GM21367 (cell line): ENCODE measurements around the gene DTX4.

Source experiments
- ATAC-seq: cut with Tn5 transposase; IDR thresholded peaks from one replicate; pipeline ENCODE4 v1.9.1; 2021; ENCODE audit not compliant: unreplicated experiment

Gene DTX4

GRCh38 chr11:59172345-59173079 lies 580 bp downstream of the DTX4 start:
- peak; percentile 18 for ATAC-seq

GRCh38 chr11:59173080-59173963 lies 1.4 kb downstream of the DTX4 start:
- no peak for ATAC-seq

GRCh38 chr11:59173964-59174663 lies 2.2 kb downstream of the DTX4 start:
- ATAC-seq: no peak

GRCh38 chr11:59174664-59175033 lies 2.7 kb downstream of the DTX4 start:
- no peak for ATAC-seq

- no peak for ATAC-seq
These were observed 3.2 kb downstream of the DTX4 start for GRCh38 chr11:59175091-59175501.

- ATAC-seq: no peak
These were observed 4.4 kb downstream of the DTX4 start for GRCh38 chr11:59176330-59176729.

GRCh38 chr11:59178402-59178801 lies 6.5 kb downstream of the DTX4 start:
- ATAC-seq: no peak

GRCh38 chr11:59179121-59179520 lies 7.2 kb downstream of the DTX4 start:
- ATAC-seq: no peak

- ATAC-seq: no peak
These were observed 8.3 kb downstream of the DTX4 start for GRCh38 chr11:59180168-59180776.

- ATAC-seq: no peak
These were observed 9.0 kb downstream of the DTX4 start for GRCh38 chr11:59180907-59181306.

- ATAC-seq: no peak
These were observed 10.0 kb downstream of the DTX4 start for GRCh38 chr11:59181746-59182456.

GRCh38 chr11:59182457-59183151 lies 10.7 kb downstream of the DTX4 start:
- no peak for ATAC-seq

GRCh38 chr11:59183771-59184170 lies 11.8 kb downstream of the DTX4 start:
- ATAC-seq: no peak

- no peak for ATAC-seq
These were observed 12.9 kb downstream of the DTX4 start for GRCh38 chr11:59184691-59185339.

GRCh38 chr11:59185386-59185945 lies 13.5 kb downstream of the DTX4 start:
- no peak for ATAC-seq

- no peak for ATAC-seq
These were observed 14.2 kb downstream of the DTX4 start for GRCh38 chr11:59186130-59186594.

GRCh38 chr11:59187035-59187434 lies 15.1 kb downstream of the DTX4 start:
- no peak for ATAC-seq

- no peak for ATAC-seq
These were observed 15.7 kb downstream of the DTX4 start for GRCh38 chr11:59187587-59187986.

GRCh38 chr11:59188954-59189353 lies 17.0 kb downstream of the DTX4 start:
- no peak for ATAC-seq
